B cell (primary cell): ENCODE results near the gene SCGB1C2. TPM values are rescaled to one million over a fixed set of nuclear protein-coding genes. Genes with fewer than 3 reads are reported as not detected.

ENCODE experiments used
- ATAC-seq: fragments of 200-7000 bp; cut with Tn5 transposase; one replicate; pipeline ENCODE4 v1.10.0; 2021; ENCODE audit warnings: low read depth, mild to moderate bottlenecking, moderate number of reproducible peaks, moderate library complexity
- CTCF ChIA-PET: fragments of 350-600 bp; sonication (Branson Sonifier 250); formaldehyde crosslinking; loops from one replicate; lab custom pipeline; 2021; ENCODE audit warnings: antibody characterized with exemption, inconsistent platforms; lab: Charles Lee
- POLR2A ChIA-PET: fragments of 350-600 bp; sonication (Branson Sonifier 250); formaldehyde crosslinking; loops from one replicate; lab custom pipeline; 2021; ENCODE audit warnings: antibody characterized with exemption; lab: Charles Lee
- DNase-seq: peaks from one replicate; pipeline ENCODE4 v3.0.0; 2013
- H2AFZ ChIP-seq: 2 replicates; pipeline ENCODE4 v1.6.1; 2012; ENCODE audit warnings: mild to moderate bottlenecking, low read depth, low read length; ENCODE audit not compliant: insufficient read depth, poor library complexity, severe bottlenecking
- H3K27ac ChIP-seq, 2 donors: 1 replicate in 1 of 2; 2 replicates in 1 of 2; pipeline ENCODE4 v1.5.1; 2012 to 2013; ENCODE audit warnings: low read length in 2 of 2, mild to moderate bottlenecking in 2 of 2, moderate library complexity in 1 of 2
- H3K27me3 ChIP-seq, 4 experiments: fragments of 200-600 bp in 1 of 4; sonication (generic) in 1 of 4; replicated peaks in 1 of 4; 1 replicate in 2 of 4; 2 replicates in 2 of 4; pipeline versions ENCODE4 v1.6.1 to v1.7.0; 2013 to 2016; ENCODE audit warnings: low read length in 3 of 4, mild to moderate bottlenecking in 2 of 4, mixed read lengths in 1 of 4, moderate library complexity in 1 of 4; ENCODE audit not compliant: insufficient read depth in 4 of 4, control insufficient read depth in 3 of 4; ENCODE audit errors: control extremely low read depth in 1 of 4
- H3K36me3 ChIP-seq, 2 experiments: replicated peaks in 1 of 2; 1 replicate in 1 of 2; 2 replicates in 1 of 2; pipeline versions ENCODE4 v1.6.1 to v1.7.1; 2013; ENCODE audit warnings: low read length in 1 of 2; ENCODE audit not compliant: insufficient read depth in 2 of 2, control insufficient read depth in 1 of 2; ENCODE audit errors: control extremely low read depth in 1 of 2, extremely low read depth in 1 of 2
- H3K4me1 ChIP-seq, 2 donors: fragments of 200-600 bp in 1 of 2; sonication (generic) in 1 of 2; 1 replicate in 1 of 2; 2 replicates in 1 of 2; pipeline versions ENCODE4 v1.5.1 to v1.6.1; 2013 to 2017; ENCODE audit warnings: low read length in 2 of 2; ENCODE audit not compliant: control insufficient read depth in 2 of 2, insufficient read depth in 2 of 2
- H3K4me2 ChIP-seq: replicated peaks from 2 replicates; pipeline ENCODE3; 2012; ENCODE audit warnings: mild to moderate bottlenecking, low read depth, low read length; ENCODE audit not compliant: poor library complexity, severe bottlenecking
- H3K4me3 ChIP-seq, 5 experiments: fragments of 200-600 bp in 1 of 5; sonication (generic) in 1 of 5; 1 replicate in 3 of 5; 2 replicates in 2 of 5; pipeline versions ENCODE4 v1.5.1 to v1.7.0; 2011 to 2016; ENCODE audit warnings: low read length in 4 of 5, mild to moderate bottlenecking in 4 of 5, low read depth in 2 of 5, control low read depth in 1 of 5, moderate library complexity in 1 of 5; ENCODE audit not compliant: insufficient read depth in 1 of 5; ENCODE audit errors: control extremely low read depth in 1 of 5, extremely low read depth in 1 of 5
- H3K79me2 ChIP-seq: fragments of 200-600 bp; sonication (generic); one replicate; pipeline ENCODE4 v1.6.0; 2016; ENCODE audit warnings: low read length; ENCODE audit not compliant: control insufficient read depth, insufficient read depth
- H3K9ac ChIP-seq: fragments of 200-600 bp; sonication (generic); 2 replicates; pipeline ENCODE4 v1.6.1; 2017; ENCODE audit warnings: mild to moderate bottlenecking, low read length, moderate library complexity
- H3K9me3 ChIP-seq, 3 donors: one replicate each; pipeline versions ENCODE4 v1.6.1 to v1.7.1; 2013; ENCODE audit warnings: low read length in 2 of 3; ENCODE audit not compliant: control insufficient read depth in 2 of 3, insufficient read depth in 1 of 3; ENCODE audit errors: control extremely low read depth in 1 of 3
- H4K20me1 ChIP-seq: 2 replicates; pipeline ENCODE4 v1.6.0; 2012; ENCODE audit warnings: mild to moderate bottlenecking, low read length; ENCODE audit not compliant: insufficient read depth, control insufficient read depth, poor library complexity, severe bottlenecking
- H3K27ac Mint-ChIP-seq: one replicate; pipeline ENCODE4 v1.8.0; 2021; ENCODE audit warnings: mixed read lengths
- H3K27me3 Mint-ChIP-seq: one replicate; pipeline ENCODE4 v1.8.0; 2021; ENCODE audit warnings: mixed read lengths
- H3K4me1 Mint-ChIP-seq: one replicate; pipeline ENCODE4 v1.8.0; 2021; ENCODE audit warnings: mixed read lengths
- H3K4me3 Mint-ChIP-seq: one replicate; pipeline ENCODE4 v1.8.0; 2021; ENCODE audit warnings: mixed read lengths
- H3K9me3 Mint-ChIP-seq: one replicate; pipeline ENCODE4 v1.8.0; 2022; ENCODE audit warnings: mixed read lengths; ENCODE audit not compliant: insufficient read depth
- CTCF ChIP-seq: fragments of 200-600 bp; IDR thresholded peaks from one replicate; pipeline ENCODE4 v1.8.0; 2022; ENCODE audit warnings: antibody characterized with exemption, mild to moderate bottlenecking
- EZH2 ChIP-seq: IDR thresholded peaks from 2 replicates; pipeline ENCODE4 v1.6.1; 2012; ENCODE audit warnings: borderline replicate concordance, low read depth, mild to moderate bottlenecking, moderate library complexity, low read length; ENCODE audit not compliant: insufficient read depth, poor library complexity, severe bottlenecking
- WGBS: methylation state at CpG from one replicate; pipeline ENCODE4 v1.1.5; 2013; ENCODE audit warnings: missing lambda C conversion rate; ENCODE audit not compliant: insufficient coverage; 5-methylcytosine and 5-hydroxymethylcytosine counted together
- intact Hi-C: fragments of 100-400 bp; cut with micrococcal nuclease; formaldehyde crosslinking; loops from one replicate; pipeline ENCODE4 v1.10.0; 2022
- polyA plus RNA-seq: library from polyadenylated mRNA; depleted of rRNA; stranded (reverse); fragments of >200 nt; gene quantifications from 2 replicates; pipeline ENCODE4 v1.2.3, GENCODE V29; 2012
- total RNA-seq, 2 donors: library from RNA; stranded (reverse); fragments of 120-200 nt in 1 of 2; gene quantifications; 1 replicate in 1 of 2; 2 replicates in 1 of 2; pipeline versions ENCODE4 v1.2.3 to v1.2.4, GENCODE V29; 2013 to 2022

Gene SCGB1C2
- total and polyA plus RNA-seq, 2 donors (not counting 1 experiment from before 2014, with no cell fraction given), result not detected

GRCh38 chr17:164303-165235, 27.2 kb downstream of the SCGB1C2 start:
- CTCF ChIA-PET, result interaction anchor here (0.9 kb wide), 1 partner anchor 536 kb away, joined by 3 read pairs; no protein-coding TSS in a partner anchor
- no peak overlapping the region for H3K4me2 ChIP-seq

More at GRCh38 chr17:164303-165235, 27.2 kb downstream of the SCGB1C2 start:
- no peaks in the 10 kb centered on the region for H4K20me1 ChIP-seq
- ATAC-seq (no peak), DNase-seq (no peak)
- H3K36me3 ChIP-seq, result no peaks in the 10 kb centered on the region
- Mint-ChIP-seq H3K4me3 (no peak overlapping the region), H3K9me3 (no peaks in the 10 kb centered on the region), H3K27ac (no peak overlapping the region), H3K4me1 (no peaks in the 10 kb centered on the region), H3K27me3 (peaks cover 10% of the 10 kb centered on the region)
- H3K9me3 ChIP-seq, result no peaks in the 10 kb centered on the region
- no peaks in the 10 kb centered on the region for H3K79me2 ChIP-seq
- H3K9ac ChIP-seq, result no peak overlapping the region
- no peak overlapping the region for H3K4me3 ChIP-seq
- H2AFZ ChIP-seq, result no peak overlapping the region
- no peak overlapping the region for H3K27ac ChIP-seq
- POLR2A ChIA-PET, result interaction anchor here (0.6 kb wide), 1 partner anchor 364 kb away, joined by 4 read pairs; no protein-coding TSS in a partner anchor
- peaks cover 0 to 3% (median 0%) of the 10 kb centered on the region in 4 experiments for H3K27me3 ChIP-seq
- H3K4me1 ChIP-seq, result no peaks in the 10 kb centered on the region
- WGBS, result 80% methylated on average over 16 of the region's 16 CpGs
- TF ChIP-seq CTCF (no peak), EZH2 (no peak)
- intact Hi-C loops, result no loop called here
